HG03159 (cell line): ENCODE measurements around the gene KCNMA1.

Source experiments
- ATAC-seq: cut with Tn5 transposase; IDR thresholded peaks from one replicate; pipeline ENCODE4 v1.9.1; 2021; ENCODE audit warnings: mild to moderate bottlenecking, moderate library complexity; ENCODE audit not compliant: unreplicated experiment

Gene KCNMA1

GRCh38 chr10:77315496-77316129, 322.0 kb downstream of the KCNMA1 start:
- no peak for ATAC-seq

GRCh38 chr10:77313066-77313750, 324.4 kb downstream of the KCNMA1 start:
- ATAC-seq: no peak

- no peak for ATAC-seq
Observed at GRCh38 chr10:77311186-77311585, 326.4 kb downstream of the KCNMA1 start.

- no peak for ATAC-seq
Observed at GRCh38 chr10:77310288-77310840, 327.2 kb downstream of the KCNMA1 start.

GRCh38 chr10:77309509-77309908, 328.1 kb downstream of the KCNMA1 start:
- ATAC-seq: no peak

GRCh38 chr10:77309092-77309491, 328.5 kb downstream of the KCNMA1 start:
- no peak for ATAC-seq

- ATAC-seq: no peak
Observed at GRCh38 chr10:77308084-77308732, 329.4 kb downstream of the KCNMA1 start.

- no peak for ATAC-seq
Observed at GRCh38 chr10:77306666-77307065, 330.9 kb downstream of the KCNMA1 start.

GRCh38 chr10:77305650-77306632, 331.7 kb downstream of the KCNMA1 start:
- no peak for ATAC-seq

GRCh38 chr10:77304192-77304591, 333.4 kb downstream of the KCNMA1 start:
- no peak for ATAC-seq

- no peak for ATAC-seq
Observed at GRCh38 chr10:77301305-77301730, 336.3 kb downstream of the KCNMA1 start.

- ATAC-seq: no peak
Observed at GRCh38 chr10:77300682-77301302, 336.8 kb downstream of the KCNMA1 start.

- no peak for ATAC-seq
Observed at GRCh38 chr10:77299320-77299719, 338.3 kb downstream of the KCNMA1 start.

GRCh38 chr10:77297393-77297739, 340.2 kb downstream of the KCNMA1 start:
- ATAC-seq: no peak

GRCh38 chr10:77296534-77297392, 340.8 kb downstream of the KCNMA1 start:
- no peak for ATAC-seq

- no peak for ATAC-seq
Observed at GRCh38 chr10:77293773-77294172, 343.8 kb downstream of the KCNMA1 start.

GRCh38 chr10:77293347-77293746, 344.3 kb downstream of the KCNMA1 start:
- no peak for ATAC-seq

- no peak for ATAC-seq
Observed at GRCh38 chr10:77291596-77292505, 345.8 kb downstream of the KCNMA1 start.
